Measurements from ENCODE around the gene RTBDN. TPM values are rescaled to one million over a fixed set of nuclear protein-coding genes. Genes with fewer than 3 reads are reported as not detected.

RTBDN gene
- total RNA-seq, 2 experiments from 2014 or later, result not detected

DNA sequence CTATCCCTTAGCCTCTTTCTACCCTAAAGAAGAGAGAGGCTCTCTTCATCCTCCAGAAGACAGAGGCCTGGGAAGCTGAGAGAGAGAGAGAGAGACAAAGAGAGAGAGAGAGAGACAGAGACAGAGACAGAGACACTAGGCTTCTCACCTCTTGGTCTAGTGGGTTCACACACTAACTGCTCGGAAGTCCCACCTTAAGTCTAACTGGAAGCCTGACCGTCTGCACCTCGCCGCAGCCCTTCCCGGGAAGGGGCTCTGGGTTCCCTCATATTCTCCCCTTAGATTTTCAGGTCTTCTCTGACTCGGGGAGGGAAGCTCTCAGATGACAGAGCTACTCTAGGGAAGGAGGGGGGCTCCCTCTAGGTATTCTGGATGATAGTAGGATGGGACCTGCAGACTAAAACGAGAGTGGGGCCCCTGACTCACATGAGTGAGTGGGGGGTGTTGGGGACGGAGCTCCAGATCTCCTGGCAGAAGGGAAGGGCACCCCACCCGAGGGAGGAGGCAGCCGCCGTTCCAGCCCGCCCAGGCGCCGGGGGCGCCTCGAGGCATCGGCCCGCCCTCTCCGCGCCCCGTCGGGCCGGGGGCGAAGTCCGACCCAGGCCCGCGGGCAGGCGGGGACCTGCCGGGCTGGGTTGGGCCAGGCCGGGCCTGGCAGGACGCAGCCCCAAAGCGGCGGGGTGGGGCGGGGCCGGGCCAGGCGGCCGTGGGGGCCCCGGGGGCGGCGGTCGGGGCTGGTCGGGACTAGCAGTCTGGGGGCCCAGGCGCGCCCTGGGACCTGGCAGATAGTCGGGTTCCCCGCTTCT, 45.1 kb downstream of the RTBDN start:
- H3K4me1 Mint-ChIP-seq (ENCODE audit: low read depth), result peaks cover 14% of the 10 kb centered on the region
- POLR2A ChIA-PET, result interaction anchor here (0.8 to 3.4 kb wide), 4 partner anchors 12 to 363 kb away, joined by 4 to 26 read pairs (median 5); partner anchors contain the start of gene TNPO2
- H3K4me3 Mint-ChIP-seq, result peak overlapping the region; percentile 94
- H3K36me3 Mint-ChIP-seq, result peaks cover 26% of the 10 kb centered on the region
- H3K9me3 Mint-ChIP-seq, result no peaks in the 10 kb centered on the region
- CTCF ChIA-PET, result interaction anchor here (0.9 to 5.0 kb wide), 5 partner anchors 12 to 32 kb away, joined by 3 to 41 read pairs (median 5); partner anchors contain the start of gene RNASEH2A
- intact Hi-C loops (cut with micrococcal nuclease), result no loop called here
- peak overlapping the region; percentile 99 for H3K27ac Mint-ChIP-seq
- peak; percentile 64 for DNase-seq
- H3K27me3 Mint-ChIP-seq, result no peaks in the 10 kb centered on the region

- Mint-ChIP-seq H3K4me3 (peak overlapping the region; percentile 94), H3K27ac (peak overlapping the region; percentile 96), H3K27me3 (no peaks in the 10 kb centered on the region), H3K4me1 (ENCODE audit: low read depth) (peaks cover 10% of the 10 kb centered on the region), H3K9me3 (no peaks in the 10 kb centered on the region), H3K36me3 (peaks cover 23% of the 10 kb centered on the region)
- intact Hi-C loops (cut with micrococcal nuclease), result no loop called here
- POLR2A ChIA-PET, result interaction anchor here (0.8 to 3.4 kb wide), 4 partner anchors 11 to 364 kb away, joined by 4 to 26 read pairs (median 5); partner anchors contain the start of gene TNPO2
- peak; percentile 77 for DNase-seq
- CTCF ChIA-PET, result interaction anchor here (0.9 to 5.0 kb wide), 5 partner anchors 11 to 31 kb away, joined by 3 to 41 read pairs (median 5); partner anchors contain the start of gene RNASEH2A
These were observed 45.7 kb downstream of the RTBDN start for GRCh38 chr19:12788682-12789097.

GRCh38 chr19:12788042-12788681, 46.2 kb downstream of the RTBDN start:
- Mint-ChIP-seq H3K27ac (peak overlapping the region; percentile 96), H3K4me3 (peak overlapping the region; percentile 94), H3K36me3 (peaks cover 20% of the 10 kb centered on the region), H3K4me1 (ENCODE audit: low read depth) (peaks cover 10% of the 10 kb centered on the region), H3K27me3 (no peaks in the 10 kb centered on the region), H3K9me3 (no peaks in the 10 kb centered on the region)
- CTCF ChIA-PET, result interaction anchor here (0.7 to 5.0 kb wide), 7 partner anchors 8 to 31 kb away, joined by 3 to 41 read pairs (median 5); partner anchors contain the start of gene RNASEH2A
- intact Hi-C loops (cut with micrococcal nuclease), result no loop called here
- POLR2A ChIA-PET, result interaction anchor here (1.2 to 3.4 kb wide), 3 partner anchors 11 to 364 kb away, joined by 4 to 26 read pairs (median 4); no protein-coding TSS in a partner anchor
- no peak for DNase-seq

- Mint-ChIP-seq H3K4me3 (no peak overlapping the region), H3K27me3 (no peaks in the 10 kb centered on the region), H3K36me3 (peaks cover 13% of the 10 kb centered on the region), H3K4me1 (ENCODE audit: low read depth) (peaks cover 10% of the 10 kb centered on the region), H3K9me3 (no peaks in the 10 kb centered on the region), H3K27ac (peak overlapping the region; percentile 96)
- no peak for DNase-seq
- ChIA-PET POLR2A (interaction anchor here (3.4 kb wide), 1 partner anchor 10 kb away, joined by 26 read pairs; no protein-coding TSS in a partner anchor), CTCF (interaction anchor here (0.7 to 5.0 kb wide), 3 partner anchors 9 to 21 kb away, joined by 3 to 41 read pairs (median 6); no protein-coding TSS in a partner anchor)
- intact Hi-C loops (cut with micrococcal nuclease), result no loop called here
These were observed 46.9 kb downstream of the RTBDN start for GRCh38 chr19:12787458-12787857.

DNA sequence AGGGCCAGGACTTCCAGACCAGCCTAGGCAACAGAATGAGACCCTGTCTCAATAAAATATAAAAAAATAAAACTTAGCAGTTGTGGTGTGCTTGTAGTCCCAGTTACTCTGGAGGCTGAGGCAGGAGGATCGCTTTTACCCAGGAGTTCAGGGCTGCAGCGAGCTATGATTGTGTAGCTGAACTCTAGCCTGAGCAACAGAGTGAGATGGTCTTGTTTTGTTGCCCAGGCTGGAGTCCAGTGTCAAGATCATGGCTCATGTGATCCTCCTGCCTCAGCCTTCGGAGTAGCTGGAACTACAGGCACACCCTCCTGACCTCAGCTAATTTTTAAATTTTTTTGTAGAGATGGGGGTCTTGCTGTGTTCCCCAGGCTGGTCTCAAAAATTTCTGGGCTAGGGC, 47.4 kb downstream of the RTBDN start:
- intact Hi-C loops (cut with micrococcal nuclease), result no loop called here
- peaks cover 9% of the 10 kb centered on the region for H3K36me3 Mint-ChIP-seq
- POLR2A ChIA-PET, result interaction anchor here (3.4 kb wide), 1 partner anchor 9 kb away, joined by 26 read pairs; no protein-coding TSS in a partner anchor

GRCh38 chr19:12786141-12786870, 48.1 kb downstream of the RTBDN start:
- Mint-ChIP-seq H3K9me3 (no peaks in the 10 kb centered on the region), H3K36me3 (peaks cover 4% of the 10 kb centered on the region), H3K4me1 (ENCODE audit: low read depth) (peaks cover 19% of the 10 kb centered on the region), H3K4me3 (no peak overlapping the region), H3K27me3 (no peaks in the 10 kb centered on the region), H3K27ac (peak overlapping the region; percentile 96)
- ChIA-PET CTCF (interaction anchor here (2.1 to 5.0 kb wide), 2 partner anchors 9 to 20 kb away, joined by 6 to 41 read pairs; no protein-coding TSS in a partner anchor), POLR2A (interaction anchor here (3.4 kb wide), 1 partner anchor 9 kb away, joined by 26 read pairs; no protein-coding TSS in a partner anchor)
- intact Hi-C loops (cut with micrococcal nuclease), result no loop called here
- DNase-seq, result no peak

More for the DNA sequence above, 47.4 kb downstream of the RTBDN start:
- CTCF ChIA-PET, result interaction anchor here (2.1 to 5.0 kb wide), 2 partner anchors 9 to 21 kb away, joined by 6 to 41 read pairs; no protein-coding TSS in a partner anchor
- Mint-ChIP-seq H3K27ac (peak overlapping the region; percentile 96), H3K4me3 (no peak overlapping the region), H3K9me3 (no peaks in the 10 kb centered on the region), H3K4me1 (ENCODE audit: low read depth) (peaks cover 14% of the 10 kb centered on the region), H3K27me3 (no peaks in the 10 kb centered on the region)
- DNase-seq, result no peak

- H3K27me3 Mint-ChIP-seq, result no peaks in the 10 kb centered on the region
- no peak overlapping the region for H3K27ac Mint-ChIP-seq
- ChIA-PET CTCF (interaction anchor here (2.1 to 5.0 kb wide), 2 partner anchors 8 to 19 kb away, joined by 6 to 41 read pairs; no protein-coding TSS in a partner anchor), POLR2A (no interaction called here)
- intact Hi-C loops (cut with micrococcal nuclease), result no loop called here
- H3K36me3 Mint-ChIP-seq, result peaks cover 2% of the 10 kb centered on the region
- DNase-seq, result no peak
- H3K4me3 Mint-ChIP-seq, result no peak overlapping the region
- peaks cover 19% of the 10 kb centered on the region for H3K4me1 Mint-ChIP-seq (ENCODE audit: low read depth)
- no peaks in the 10 kb centered on the region for H3K9me3 Mint-ChIP-seq
These were observed 48.8 kb downstream of the RTBDN start for GRCh38 chr19:12785431-12786031.

DNA sequence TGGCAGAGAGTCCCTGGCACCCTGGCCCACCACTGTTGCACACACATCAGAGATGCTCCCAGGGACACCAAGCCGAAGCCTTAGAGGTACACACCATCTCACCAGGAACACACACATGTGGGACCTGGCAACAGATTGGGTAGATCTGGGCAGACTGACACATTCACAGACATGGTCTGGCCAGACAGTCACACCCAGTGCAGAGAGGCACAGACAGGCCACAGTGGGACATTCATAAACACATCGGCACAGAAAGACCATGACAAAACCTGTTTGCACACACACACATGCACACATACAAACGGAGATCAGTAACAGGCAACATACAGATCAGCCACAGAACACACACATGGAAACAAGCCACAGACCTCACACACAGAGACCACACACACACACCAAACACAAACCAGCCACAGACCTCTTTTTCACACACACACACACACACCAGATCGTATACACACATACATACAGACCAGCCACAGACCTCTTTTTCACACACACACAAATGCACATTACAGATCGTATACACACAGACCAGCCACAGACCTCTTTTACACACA, 49.4 kb downstream of the RTBDN start:
- Mint-ChIP-seq H3K36me3 (peaks cover 2% of the 10 kb centered on the region), H3K4me3 (no peak overlapping the region), H3K27ac (no peak overlapping the region), H3K4me1 (ENCODE audit: low read depth) (peaks cover 22% of the 10 kb centered on the region), H3K27me3 (no peaks in the 10 kb centered on the region), H3K9me3 (no peaks in the 10 kb centered on the region)
- intact Hi-C loops (cut with micrococcal nuclease), result no loop called here
- DNase-seq, result peak; percentile 58
- POLR2A ChIA-PET, result no interaction called here
- CTCF ChIA-PET, result interaction anchor here (5.0 kb wide), 1 partner anchor 7 kb away, joined by 41 read pairs; no protein-coding TSS in a partner anchor

DNA sequence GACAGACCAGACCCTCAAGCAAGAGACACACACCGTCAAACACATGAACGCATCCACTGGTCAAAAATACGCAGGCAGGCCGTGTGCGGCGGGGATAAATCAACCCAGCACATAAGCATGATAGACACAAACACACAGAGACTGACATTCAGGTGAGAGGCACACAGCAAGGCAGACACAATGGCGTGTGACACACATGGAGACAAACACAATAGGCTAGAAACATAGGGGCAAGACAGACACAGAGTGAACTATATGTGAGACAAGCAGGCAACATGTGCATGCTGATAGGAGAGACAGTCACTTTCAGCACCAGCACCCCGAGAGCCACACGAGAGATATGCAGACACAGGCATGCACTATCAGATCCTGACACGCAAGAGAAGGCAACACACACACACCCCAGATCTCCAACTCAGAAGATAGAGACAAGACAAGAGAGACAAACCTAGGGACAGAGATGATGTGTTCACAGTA, 49.9 kb downstream of the RTBDN start:
- Mint-ChIP-seq H3K4me3 (no peak overlapping the region), H3K36me3 (peaks cover 2% of the 10 kb centered on the region), H3K27me3 (no peaks in the 10 kb centered on the region), H3K4me1 (ENCODE audit: low read depth) (peaks cover 23% of the 10 kb centered on the region), H3K27ac (no peak overlapping the region), H3K9me3 (no peaks in the 10 kb centered on the region)
- ChIA-PET POLR2A (no interaction called here), CTCF (no interaction called here)
- peak; percentile 57 for DNase-seq
- intact Hi-C loops (cut with micrococcal nuclease), result no loop called here

DNA sequence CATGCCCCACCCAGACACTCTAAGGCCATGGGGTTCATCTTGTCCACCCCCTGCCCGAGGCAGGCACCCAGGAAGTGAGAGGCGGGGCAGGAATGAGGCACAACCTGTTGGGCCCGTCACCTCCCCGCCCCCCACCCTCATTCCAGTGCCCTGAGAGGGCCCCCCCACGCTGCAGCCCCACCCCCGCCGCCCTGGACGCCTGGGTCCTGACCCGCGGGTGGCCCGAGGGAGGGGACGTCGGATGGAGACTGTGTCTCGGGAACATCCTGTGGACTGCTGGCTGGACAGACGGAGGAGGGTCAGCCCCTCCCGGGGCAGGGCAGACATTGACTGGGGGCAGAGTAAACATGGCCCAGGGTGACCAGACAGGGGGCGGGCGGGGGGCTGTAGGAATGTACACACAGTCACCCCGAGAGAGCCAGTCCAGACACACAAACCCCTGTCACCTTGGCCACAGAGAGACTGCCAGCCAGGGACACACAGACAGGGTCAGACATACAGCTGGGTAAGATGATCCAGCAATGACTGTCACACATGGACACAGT, 50.5 kb downstream of the RTBDN start:
- peak; percentile 64 for DNase-seq
- CTCF ChIA-PET, result interaction anchor here (1.0 to 3.4 kb wide), 2 partner anchors 12 to 101 kb away, joined by 4 to 32 read pairs; no protein-coding TSS in a partner anchor
- intact Hi-C loops (cut with micrococcal nuclease), result no loop called here
- no peak overlapping the region for H3K27ac Mint-ChIP-seq
- H3K4me1 Mint-ChIP-seq (ENCODE audit: low read depth), result peaks cover 29% of the 10 kb centered on the region
- POLR2A ChIA-PET, result interaction anchor here (2.0 to 3.5 kb wide), 2 partner anchors 8 to 11 kb away, joined by 18 to 87 read pairs; partner anchors contain the start of gene JUNB
- no peaks in the 10 kb centered on the region for H3K36me3 Mint-ChIP-seq
- no peaks in the 10 kb centered on the region for H3K9me3 Mint-ChIP-seq
- no peak overlapping the region for H3K4me3 Mint-ChIP-seq
- no peaks in the 10 kb centered on the region for H3K27me3 Mint-ChIP-seq
